D721Med (cell line): ENCODE results near the gene ETS2.

Experiments used
- DNase-seq: peaks from one replicate; pipeline ENCODE4 v3.0.0; 2011; ENCODE audit warnings: low spot score; ENCODE audit not compliant: insufficient read length
- FAIRE-seq: peaks from 2 replicates; lab custom pipeline; 2011; peaks lifted over from hg19 to GRCh38; lab: Jason Lieb, UNC
- TF ChIP-seq, protein P1 (sequence below): IDR thresholded peaks from 2 replicates; pipeline ENCODE4 v1.5.1; 2012; ENCODE audit warnings: mild to moderate bottlenecking, control low read depth; ENCODE audit not compliant: insufficient read depth; ENCODE audit errors: missing control alignments

The ETS2 gene

GRCh38 chr21:38806942-38807284, 1.2 kb downstream of the ETS2 start:
- FAIRE-seq (no peak), DNase-seq (no peak)
- TF ChIP-seq, protein P1, sequence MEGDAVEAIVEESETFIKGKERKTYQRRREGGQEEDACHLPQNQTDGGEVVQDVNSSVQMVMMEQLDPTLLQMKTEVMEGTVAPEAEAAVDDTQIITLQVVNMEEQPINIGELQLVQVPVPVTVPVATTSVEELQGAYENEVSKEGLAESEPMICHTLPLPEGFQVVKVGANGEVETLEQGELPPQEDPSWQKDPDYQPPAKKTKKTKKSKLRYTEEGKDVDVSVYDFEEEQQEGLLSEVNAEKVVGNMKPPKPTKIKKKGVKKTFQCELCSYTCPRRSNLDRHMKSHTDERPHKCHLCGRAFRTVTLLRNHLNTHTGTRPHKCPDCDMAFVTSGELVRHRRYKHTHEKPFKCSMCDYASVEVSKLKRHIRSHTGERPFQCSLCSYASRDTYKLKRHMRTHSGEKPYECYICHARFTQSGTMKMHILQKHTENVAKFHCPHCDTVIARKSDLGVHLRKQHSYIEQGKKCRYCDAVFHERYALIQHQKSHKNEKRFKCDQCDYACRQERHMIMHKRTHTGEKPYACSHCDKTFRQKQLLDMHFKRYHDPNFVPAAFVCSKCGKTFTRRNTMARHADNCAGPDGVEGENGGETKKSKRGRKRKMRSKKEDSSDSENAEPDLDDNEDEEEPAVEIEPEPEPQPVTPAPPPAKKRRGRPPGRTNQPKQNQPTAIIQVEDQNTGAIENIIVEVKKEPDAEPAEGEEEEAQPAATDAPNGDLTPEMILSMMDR = no peak

DNA sequence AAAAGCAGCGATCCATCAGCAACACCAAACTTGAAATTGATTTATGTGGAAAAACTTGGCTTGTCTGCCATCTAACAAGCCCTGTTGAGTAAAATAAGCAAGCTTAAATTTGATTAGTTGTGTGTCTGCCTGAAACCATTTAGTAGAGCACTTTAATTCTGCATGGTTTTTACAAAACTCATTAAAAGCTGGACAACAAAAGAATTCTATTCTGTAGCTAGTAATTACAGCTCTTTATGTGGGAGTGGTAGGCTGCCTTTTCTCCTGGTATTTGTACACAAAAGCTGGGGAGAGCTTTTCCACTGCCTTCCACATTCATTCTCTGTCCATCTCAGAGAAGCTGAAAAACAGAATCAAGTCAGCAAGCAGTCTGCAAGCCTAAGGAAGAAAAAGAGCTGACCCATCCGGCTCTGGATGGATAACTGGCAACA, 1.7 kb downstream of the ETS2 start:
- TF ChIP-seq, protein P1 = no peak
- FAIRE-seq (no peak), DNase-seq (no peak)

GRCh38 chr21:38807986-38808385, 2.3 kb downstream of the ETS2 start:
- no peak for FAIRE-seq
- no peak for DNase-seq
- TF ChIP-seq, protein P1 = no peak

- TF ChIP-seq, protein P1 = no peak
- FAIRE-seq = no peak
- DNase-seq = no peak
Measured at GRCh38 chr21:38809198-38809878, 3.6 kb downstream of the ETS2 start.

GRCh38 chr21:38810034-38810825, 4.5 kb downstream of the ETS2 start:
- DNase-seq (no peak), FAIRE-seq (no peak)
- TF ChIP-seq, protein P1 = no peak

DNA sequence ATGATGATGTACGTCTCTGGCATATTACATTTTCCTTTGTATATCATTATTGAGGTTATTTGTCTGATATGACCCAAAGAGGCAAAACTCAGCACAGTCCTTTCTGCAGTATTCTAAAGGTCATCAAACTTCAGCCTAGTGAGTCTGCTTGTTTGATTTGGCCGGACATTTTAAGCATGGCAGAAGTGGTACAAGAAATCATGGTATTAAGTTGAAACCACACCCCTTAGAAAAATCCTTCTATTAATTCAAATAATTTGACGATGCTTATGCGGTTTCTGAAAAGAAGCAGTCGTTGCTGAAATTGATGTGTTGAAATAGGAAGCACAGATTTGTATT, 5.1 kb downstream of the ETS2 start:
- DNase-seq = no peak
- TF ChIP-seq, protein P1 = no peak
- FAIRE-seq = no peak

- DNase-seq = no peak
- no peak for FAIRE-seq
- TF ChIP-seq, protein P1 = no peak
Measured at GRCh38 chr21:38811257-38811656, 5.5 kb downstream of the ETS2 start.
